ENCODE measurements around the gene OR52J3. TPM values are rescaled to one million over a fixed set of nuclear protein-coding genes. Genes with fewer than 3 reads are reported as not detected.

OR52J3 gene
- total RNA-seq, 1 donor = not detected

- TF ChIP-seq CTCF (IDR thresholded peaks at IDR 0.05; ENCODE audit: insufficient read depth, low read length) = no peak
- DNase-seq (ENCODE audit: low read depth) = no peak
- H3K4me3 ChIP-seq (ENCODE audit: low read depth, low read length) = no peak within 1 kb of the TSS
Measured at GRCh38 chr11:5059391-5059790, 13.1 kb downstream of the OR52J3 start, which contains the start of gene OR52E2. OR52E2 (minus strand) TSS chr11:5059627; CDS start chr11:5059627, 0 bp downstream.

- no peak overlapping the region for H3K4me3 ChIP-seq (ENCODE audit: low read depth, low read length)
- no peak for DNase-seq (ENCODE audit: low read depth)
- TF ChIP-seq CTCF (IDR thresholded peaks at IDR 0.05; ENCODE audit: insufficient read depth, low read length) = no peak
Measured at GRCh38 chr11:5065027-5065426, 18.7 kb downstream of the OR52J3 start.

GRCh38 chr11:5069272-5069671 lies 22.9 kb downstream of the OR52J3 start, which contains the start of gene OR52E1:
OR52E1 (plus strand) TSS chr11:5069572.
- DNase-seq (ENCODE audit: low read depth) = no peak
- H3K4me3 ChIP-seq (ENCODE audit: low read depth, low read length) = no peak within 1 kb of the TSS
- TF ChIP-seq CTCF (IDR thresholded peaks at IDR 0.05; ENCODE audit: insufficient read depth, low read length) = no peak

GRCh38 chr11:5071799-5072198 lies 25.5 kb downstream of the OR52J3 start:
- DNase-seq (ENCODE audit: low read depth) = no peak
- H3K4me3 ChIP-seq (ENCODE audit: low read depth, low read length) = no peak overlapping the region
- no peak for TF ChIP-seq CTCF (IDR thresholded peaks at IDR 0.05; ENCODE audit: insufficient read depth, low read length)

- H3K4me3 ChIP-seq (ENCODE audit: low read depth, low read length) = no peak overlapping the region
- no peak for TF ChIP-seq CTCF (IDR thresholded peaks at IDR 0.05; ENCODE audit: insufficient read depth, low read length)
- no peak for DNase-seq (ENCODE audit: low read depth)
Measured at GRCh38 chr11:5081405-5081804, 35.1 kb downstream of the OR52J3 start.

- no peak for DNase-seq (ENCODE audit: low read depth)
- TF ChIP-seq CTCF (IDR thresholded peaks at IDR 0.05; ENCODE audit: insufficient read depth, low read length) = no peak
- H3K4me3 ChIP-seq (ENCODE audit: low read depth, low read length) = no peak overlapping the region
Measured at GRCh38 chr11:5083602-5084001, 37.3 kb downstream of the OR52J3 start.

- H3K4me3 ChIP-seq (ENCODE audit: low read depth, low read length) = no peak overlapping the region
- DNase-seq (ENCODE audit: low read depth) = no peak
- no peak for TF ChIP-seq CTCF (IDR thresholded peaks at IDR 0.05; ENCODE audit: insufficient read depth, low read length)
Measured at GRCh38 chr11:5088556-5088955, 42.2 kb downstream of the OR52J3 start.

All from fibroblast of the aortic adventitia (primary cell).